K562 (cell line): ENCODE measurements around the gene EFEMP2. TPM values are rescaled to one million over a fixed set of nuclear protein-coding genes. Genes with fewer than 3 reads are reported as not detected.
A peak's percentile ranks its signal among the peaks of the same experiment; 100 is the strongest.

Experiments
- CEBPG ChIP-seq, 3 experiments: fragments of 200-800 bp in 1 of 3; sonication (Bioruptor generic) in 1 of 3; sonication (generic) in 1 of 3; formaldehyde crosslinking in 1 of 3; IDR thresholded peaks in 2 of 3; conservative IDR thresholded peaks in 1 of 3; 2 replicates each; pipeline versions ENCODE4 v1.6.1 to v1.8.0; 2016 to 2022; ENCODE audit warnings: missing compliant biosample characterization in 2 of 3, missing genetic modification characterization in 2 of 3, mild to moderate bottlenecking in 1 of 3, missing genetic modification reagents in 1 of 3
- DIDO1 ChIP-seq: fragments of 450-650 bp; IDR thresholded peaks from 2 replicates; pipeline ENCODE4 v1.6.1; 2016; ENCODE audit warnings: low read depth, missing biosample characterization, missing genetic modification characterization
- EHMT2 ChIP-seq: fragments of 450-650 bp; IDR thresholded peaks from 2 replicates; pipeline ENCODE4 v1.6.1; 2018; ENCODE audit warnings: antibody characterized with exemption
- EP300 ChIP-seq: IDR thresholded peaks from 2 replicates; pipeline ENCODE4 v1.6.1; 2012; ENCODE audit warnings: low read length, improper control_type of control experiment
- FOXK2 ChIP-seq, 2 experiments: fragments of 450-650 bp; IDR thresholded peaks in 1 of 2; conservative IDR thresholded peaks in 1 of 2; 2 replicates each; pipeline ENCODE4 v1.6.1; 2016; ENCODE audit warnings: low read depth in 2 of 2, mild to moderate bottlenecking in 1 of 2
- HSF4 ChIP-seq: fragments of 250-450 bp; sonication (Bioruptor Pico); IDR thresholded peaks from 2 replicates; pipeline ENCODE4 v2.1.2; 2022; ENCODE audit warnings: mild to moderate bottlenecking, moderate library complexity, borderline replicate concordance
- ID3 ChIP-seq, 2 experiments: fragments of 250-450 bp in 1 of 2; fragments of 450-650 bp in 1 of 2; sonication (Bioruptor Pico) in 1 of 2; IDR thresholded peaks; 2 replicates each; pipeline versions ENCODE4 v1.6.1 to v1.8.0; 2016 to 2021; ENCODE audit warnings: mild to moderate bottlenecking in 2 of 2, moderate library complexity in 2 of 2, missing compliant biosample characterization in 1 of 2, missing genetic modification characterization in 1 of 2
- KHSRP ChIP-seq: fragments of 450-650 bp; IDR thresholded peaks from 2 replicates; pipeline ENCODE4 v1.6.1; 2017
- MCM3 ChIP-seq: fragments of 450-650 bp; IDR thresholded peaks from 2 replicates; pipeline ENCODE4 v1.6.1; 2016
- MTA2 ChIP-seq: fragments of 450-650 bp; IDR thresholded peaks from 2 replicates; pipeline ENCODE4 v1.6.1; 2016; ENCODE audit warnings: low read depth
- POU5F1 ChIP-seq: fragments of 150-350 bp; IDR thresholded peaks from 2 replicates; pipeline ENCODE4 v1.6.1; 2014; ENCODE audit warnings: borderline replicate concordance, low read length, low read depth, mild to moderate bottlenecking; ENCODE audit not compliant: partially characterized antibody
- PTRF ChIP-seq: fragments of 450-650 bp; IDR thresholded peaks from 2 replicates; pipeline ENCODE4 v1.6.1; 2016; ENCODE audit warnings: mild to moderate bottlenecking, missing genetic modification characterization, missing compliant biosample characterization
- RHOXF2B ChIP-seq: fragments of 250-450 bp; sonication (Bioruptor Pico); conservative IDR thresholded peaks from 2 replicates; pipeline ENCODE4 v1.5.1; 2021
- SIN3A ChIP-seq, 2 experiments: fragments of 150-350 bp in 1 of 2; IDR thresholded peaks; 2 replicates each; pipeline ENCODE4 v1.6.1; 2011 to 2016; ENCODE audit warnings: borderline replicate concordance in 2 of 2, low read depth in 2 of 2, low read length in 2 of 2, mild to moderate bottlenecking in 2 of 2, moderate library complexity in 2 of 2; ENCODE audit not compliant: control insufficient read depth in 1 of 2
- TCF15 ChIP-seq: fragments of 250-450 bp; sonication (Bioruptor Pico); IDR thresholded peaks from 2 replicates; pipeline ENCODE4 v1.8.0; 2022; ENCODE audit warnings: moderate library complexity, mild to moderate bottlenecking, inconsistent platforms
- TRIM24 ChIP-seq, 2 experiments: fragments of 450-650 bp; IDR thresholded peaks; 2 replicates each; pipeline ENCODE4 v1.6.1; 2016
- TRIM28 ChIP-seq: fragments of 450-650 bp; IDR thresholded peaks from 2 replicates; pipeline ENCODE4 v1.6.1; 2017
- U2AF2 ChIP-seq: fragments of 200-400 bp; formaldehyde crosslinking; optimal IDR thresholded peaks from 2 replicates; pipeline ENCODE3; 2017; ENCODE audit warnings: low read depth, mild to moderate bottlenecking, low read length
- ZNF146 ChIP-seq: IDR thresholded peaks from one replicate; pipeline ENCODE4 v1.6.1; 2018; ENCODE audit warnings: missing compliant biosample characterization; ENCODE audit not compliant: unreplicated experiment
- ZNF408 ChIP-seq: fragments of 250-450 bp; sonication (Bioruptor Pico); IDR thresholded peaks from 2 replicates; pipeline ENCODE4 v1.4.0; 2020; ENCODE audit warnings: low read depth, mild to moderate bottlenecking, moderate library complexity
- ZNF639 ChIP-seq, 2 experiments: fragments of 200-800 bp in 1 of 2; sonication (Bioruptor generic) in 1 of 2; sonication (generic) in 1 of 2; formaldehyde crosslinking in 1 of 2; IDR thresholded peaks in 1 of 2; conservative IDR thresholded peaks in 1 of 2; 2 replicates each; pipeline versions ENCODE4 v1.5.0 to v1.6.1; 2016 to 2020; ENCODE audit warnings: missing compliant biosample characterization in 1 of 2, missing genetic modification characterization in 1 of 2, missing genetic modification reagents in 1 of 2
- ZNF655 ChIP-seq: fragments of 250-450 bp; sonication (Bioruptor Pico); IDR thresholded peaks from 2 replicates; pipeline ENCODE4 v1.5.0; 2021
- ZNF696 ChIP-seq: fragments of 250-450 bp; sonication (Bioruptor Pico); conservative IDR thresholded peaks from 2 replicates; pipeline ENCODE4 v1.4.0; 2020; ENCODE audit warnings: mild to moderate bottlenecking, moderate library complexity
- polyA plus RNA-seq, 8 experiments: library from polyadenylated mRNA; depleted of rRNA in 4 of 8; stranded (reverse) in 5 of 8; unstranded in 3 of 8; fragments of >200 nt; fragmentation: Nextera tagmentation in 2 of 8; fragmentation: Illumina TruSeq in 1 of 8; extraction: Ambion mirVana in 2 of 8; extraction: Trizol in 1 of 8; gene quantifications; 2 replicates each; pipeline versions ENCODE4 v1.2.1 to v1.2.3, GENCODE V29; 2011 to 2014; ENCODE audit warnings: inconsistent platforms in 1 of 8, missing spikeins in 1 of 8
- total RNA-seq, 7 experiments: library from RNA; depleted of rRNA in 6 of 7; stranded (reverse); fragments of >200 nt in 6 of 7; fragmentation: Illumina TruSeq in 2 of 7; extraction: Trizol in 2 of 7; gene quantifications; 2 replicates each; pipeline versions ENCODE4 v1.2.1 to v1.2.3, GENCODE V29; 2011 to 2021; ENCODE audit warnings: low replicate concordance in 1 of 7
- TF ChIP-seq, protein P1 (sequence below): fragments of 250-450 bp; sonication (Bioruptor Pico); IDR thresholded peaks from 2 replicates; pipeline ENCODE4 v1.4.0; 2020; ENCODE audit warnings: borderline replicate concordance

EFEMP2 gene
- total and polyA plus RNA-seq, 9 of the 15 experiments (the other 6 are each of a cell fraction or from before 2014, with no cell fraction given), result 0.07 to 2.9 (median 0.69) TPM; not detected in 1

DNA sequence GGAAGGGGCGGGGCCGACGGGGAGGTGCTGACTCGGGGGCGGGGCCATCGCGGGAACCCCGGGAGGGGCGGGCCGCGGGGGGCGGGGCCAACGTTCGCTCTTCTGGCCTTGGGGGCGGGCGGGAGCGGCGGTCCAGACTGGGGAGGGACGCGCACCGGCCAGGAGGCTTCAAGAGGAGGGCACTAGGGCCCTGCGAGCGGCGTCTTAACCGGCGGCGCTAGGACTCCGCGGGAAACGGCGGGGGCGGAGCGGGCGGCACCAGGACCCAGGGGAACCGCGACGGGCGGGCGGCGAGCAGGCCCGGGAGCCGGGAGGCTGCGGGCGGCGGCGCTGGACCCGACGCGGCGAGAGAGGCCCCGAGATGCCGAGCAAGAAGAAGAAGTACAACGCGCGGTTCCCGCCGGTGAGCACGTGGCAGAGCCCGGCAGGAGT, 46.6 kb upstream of the EFEMP2 start, which contains the start of gene DRAP1 (continued):
- TF ChIP-seq, protein P1, sequence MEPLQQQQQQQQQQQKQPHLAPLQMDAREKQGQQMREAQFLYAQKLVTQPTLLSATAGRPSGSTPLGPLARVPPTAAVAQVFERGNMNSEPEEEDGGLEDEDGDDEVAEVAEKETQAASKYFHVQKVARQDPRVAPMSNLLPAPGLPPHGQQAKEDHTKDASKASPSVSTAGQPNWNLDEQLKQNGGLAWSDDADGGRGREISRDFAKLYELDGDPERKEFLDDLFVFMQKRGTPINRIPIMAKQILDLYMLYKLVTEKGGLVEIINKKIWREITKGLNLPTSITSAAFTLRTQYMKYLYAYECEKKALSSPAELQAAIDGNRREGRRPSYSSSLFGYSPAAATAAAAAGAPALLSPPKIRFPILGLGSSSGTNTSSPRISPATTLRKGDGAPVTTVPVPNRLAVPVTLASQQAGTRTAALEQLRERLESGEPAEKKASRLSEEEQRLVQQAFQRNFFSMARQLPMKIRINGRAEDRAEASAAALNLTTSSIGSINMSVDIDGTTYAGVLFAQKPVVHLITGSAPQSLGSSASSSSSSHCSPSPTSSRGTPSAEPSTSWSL (CRISPR knock-in tag), result no peak
- TF ChIP-seq ZNF408 (CRISPR knock-in tag) (no peak), ZNF146 (no peak), ZNF639 (CRISPR knock-in tag; conservative IDR thresholded peaks at IDR 0.05 in 1 of 2, IDR thresholded peaks at IDR 0.05 in 1 of 2) (peak in 1 of 2 experiments; percentile 91; a peak in 1 of 4 replicates), RHOXF2B (CRISPR knock-in tag) (0 out of 2 replicates have a peak, but pooled peaks have one; percentile 44), TRIM28 (no peak; the same call in 1 of the 2 replicates), MCM3 (no peak), EHMT2 (no peak), ZNF696 (CRISPR knock-in tag) (no peak), POU5F1 (no peak), HSF4 (no peak), U2AF2 (no peak), CEBPG (CRISPR knock-in tag; IDR thresholded peaks at IDR 0.05) (no peak), CEBPG (tag; conservative IDR thresholded peaks at IDR 0.05 in 1 of 2, IDR thresholded peaks at IDR 0.05 in 1 of 2) (no peak), ZNF655 (CRISPR knock-in tag) (no peak), DIDO1 (tag) (no peak), FOXK2 (conservative IDR thresholded peaks at IDR 0.05 in 1 of 2, IDR thresholded peaks at IDR 0.05 in 1 of 2; ENCODE audit: low read depth in 2 of 2) (no peak), KHSRP (no peak), ID3 (CRISPR knock-in tag; IDR thresholded peaks at IDR 0.05) (no peak), ID3 (tag; IDR thresholded peaks at IDR 0.05) (peak; percentile 47; the same call in 1 of the 2 replicates), MTA2 (no peak), EP300 (peak; percentile 59), PTRF (tag) (no peak), SIN3A (IDR thresholded peaks at IDR 0.05; ENCODE audit: borderline replicate concordance in 2 of 2, control insufficient read depth in 1 of 2, low read depth in 2 of 2, low read length in 2 of 2) (peak in 1 of 2 experiments; percentile 79; a peak in 2 of 4 replicates), TRIM24 (IDR thresholded peaks at IDR 0.05) (peak in 1 of 2 experiments; percentile 66; a peak in 2 of 4 replicates), TCF15 (CRISPR knock-in tag) (no peak)
